Activated naive CD8-positive, alpha-beta T cell treated with anti-CD3 and anti-CD28 coated beads, Interleukin-2, amount 50 U/mL, for 24 hours (primary cell): ENCODE measurements around the gene TMX1.

Experiments used
- ATAC-seq: fragments of 150-1000 bp; cut with Tn5 transposase; one replicate; pipeline ENCODE4 v1.10.0; 2021
- DNase-seq: peaks from one replicate; pipeline ENCODE4 v3.0.0; 2021
- H3K27ac Mint-ChIP-seq: one replicate; pipeline ENCODE4 v1.8.0; 2021; ENCODE audit warnings: mild to moderate bottlenecking, mixed read lengths
- H3K27me3 Mint-ChIP-seq: one replicate; pipeline ENCODE4 v1.8.0; 2021; ENCODE audit warnings: mixed read lengths
- H3K36me3 Mint-ChIP-seq: one replicate; pipeline ENCODE4 v1.8.0; 2021; ENCODE audit warnings: low read depth, mixed read lengths
- H3K4me1 Mint-ChIP-seq: one replicate; pipeline ENCODE4 v1.8.0; 2021; ENCODE audit warnings: mixed read lengths
- H3K4me3 Mint-ChIP-seq: one replicate; pipeline ENCODE4 v1.8.0; 2021; ENCODE audit warnings: mild to moderate bottlenecking, moderate library complexity, mixed read lengths
- H3K9me3 Mint-ChIP-seq: one replicate; pipeline ENCODE4 v1.8.0; 2021; ENCODE audit warnings: mixed read lengths

TMX1 gene

DNA sequence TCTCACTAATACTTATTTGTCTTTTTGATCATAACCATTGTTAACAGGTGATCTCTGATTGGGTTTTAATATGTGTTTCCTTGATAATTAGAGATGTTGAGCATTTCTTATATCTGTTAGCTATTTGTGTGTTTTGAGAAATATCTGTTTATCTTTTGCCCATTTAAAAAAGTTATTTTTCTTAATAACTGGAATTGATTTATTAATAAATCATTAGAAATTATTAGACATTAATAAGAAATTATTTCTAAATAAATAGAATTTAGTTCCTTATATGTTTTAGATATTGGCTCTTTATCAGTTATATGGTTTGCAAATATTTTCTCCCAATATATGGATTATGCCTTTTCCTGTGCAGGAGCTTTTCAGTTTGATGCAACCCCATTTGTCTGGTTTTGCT, 18.7 kb downstream of the TMX1 start:
- ATAC-seq, result no peak
- Mint-ChIP-seq H3K4me1 (peaks cover 24% of the 10 kb centered on the region), H3K36me3 (peaks cover 54% of the 10 kb centered on the region), H3K27ac (no peak overlapping the region), H3K4me3 (no peak overlapping the region), H3K27me3 (no peaks in the 10 kb centered on the region), H3K9me3 (peaks cover 12% of the 10 kb centered on the region)
- DNase-seq, result no peak

DNA sequence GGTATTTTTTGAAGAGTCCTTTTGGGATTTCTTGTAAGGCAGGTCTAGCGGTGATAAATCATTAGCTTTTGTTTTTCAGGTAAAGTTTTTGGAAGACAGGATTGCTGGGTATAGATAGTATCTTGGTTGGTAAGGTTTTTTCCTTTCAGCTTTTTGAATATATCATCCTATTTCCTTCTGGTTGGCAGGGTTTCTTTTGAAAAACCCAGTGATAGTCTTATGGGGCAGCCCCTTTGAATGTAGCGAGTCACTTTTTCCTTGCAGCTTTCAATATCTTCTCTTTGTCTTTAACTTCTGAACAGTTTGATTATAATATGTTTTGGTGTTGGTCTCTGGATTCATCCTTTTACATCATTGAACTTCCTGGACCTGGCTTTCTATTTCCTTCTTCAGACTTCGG, 20.2 kb downstream of the TMX1 start:
- H3K4me1 Mint-ChIP-seq, result peaks cover 24% of the 10 kb centered on the region
- peaks cover 12% of the 10 kb centered on the region for H3K9me3 Mint-ChIP-seq
- H3K27me3 Mint-ChIP-seq, result no peaks in the 10 kb centered on the region
- H3K4me3 Mint-ChIP-seq, result no peak overlapping the region
- peaks cover 48% of the 10 kb centered on the region for H3K36me3 Mint-ChIP-seq
- DNase-seq, result no peak
- peak; percentile 83 for ATAC-seq
- peak overlapping the region; percentile 69 for H3K27ac Mint-ChIP-seq

DNA sequence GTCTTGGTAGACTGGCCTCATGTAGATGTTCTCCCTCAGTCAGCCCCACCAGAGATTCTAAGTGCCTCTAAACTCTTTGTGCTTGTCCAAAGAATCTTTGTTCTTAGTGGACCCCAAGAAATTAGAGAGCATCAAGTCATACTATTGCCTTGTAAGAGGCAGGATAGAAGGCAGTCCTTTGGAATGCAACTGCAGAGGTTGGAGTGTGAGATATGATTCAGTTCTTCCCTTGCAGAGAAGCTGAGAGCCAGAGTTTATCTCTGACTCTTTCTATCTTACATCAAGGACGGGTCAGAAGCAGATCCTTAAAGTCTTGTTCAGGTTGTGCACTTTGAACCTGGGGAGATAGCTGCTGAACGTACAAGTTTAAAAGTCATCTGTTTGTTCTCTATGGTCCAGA, 21.1 kb downstream of the TMX1 start:
- Mint-ChIP-seq H3K27ac (peak overlapping the region; percentile 69), H3K36me3 (peaks cover 44% of the 10 kb centered on the region), H3K4me3 (no peak overlapping the region), H3K27me3 (no peaks in the 10 kb centered on the region), H3K4me1 (peaks cover 24% of the 10 kb centered on the region), H3K9me3 (peaks cover 12% of the 10 kb centered on the region)
- no peak for DNase-seq
- ATAC-seq, result peak; percentile 31

DNA sequence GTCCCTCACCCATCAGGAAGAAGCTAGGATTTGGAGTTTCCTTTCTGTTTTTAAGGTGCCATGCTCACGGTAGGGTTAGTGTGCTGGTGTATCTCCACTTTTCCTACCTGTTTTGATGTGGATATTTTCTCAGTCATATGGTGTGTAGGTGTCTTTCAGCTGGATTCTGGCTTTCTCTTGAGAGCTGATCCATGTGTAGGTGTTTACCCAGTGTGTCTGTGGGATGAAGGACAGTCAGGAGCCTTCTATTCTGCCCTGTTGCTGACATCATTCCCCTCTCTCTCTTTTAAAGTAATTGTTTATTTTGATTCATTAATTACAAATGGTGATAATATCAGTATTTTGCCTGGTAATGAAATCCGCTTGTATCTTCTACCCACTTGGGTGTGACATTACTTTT, 22.8 kb downstream of the TMX1 start:
- no peak overlapping the region for H3K27ac Mint-ChIP-seq
- H3K9me3 Mint-ChIP-seq, result peaks cover 12% of the 10 kb centered on the region
- H3K4me1 Mint-ChIP-seq, result peaks cover 24% of the 10 kb centered on the region
- peaks cover 34% of the 10 kb centered on the region for H3K36me3 Mint-ChIP-seq
- ATAC-seq (no peak), DNase-seq (no peak)
- no peak overlapping the region for H3K4me3 Mint-ChIP-seq
- no peaks in the 10 kb centered on the region for H3K27me3 Mint-ChIP-seq

DNA sequence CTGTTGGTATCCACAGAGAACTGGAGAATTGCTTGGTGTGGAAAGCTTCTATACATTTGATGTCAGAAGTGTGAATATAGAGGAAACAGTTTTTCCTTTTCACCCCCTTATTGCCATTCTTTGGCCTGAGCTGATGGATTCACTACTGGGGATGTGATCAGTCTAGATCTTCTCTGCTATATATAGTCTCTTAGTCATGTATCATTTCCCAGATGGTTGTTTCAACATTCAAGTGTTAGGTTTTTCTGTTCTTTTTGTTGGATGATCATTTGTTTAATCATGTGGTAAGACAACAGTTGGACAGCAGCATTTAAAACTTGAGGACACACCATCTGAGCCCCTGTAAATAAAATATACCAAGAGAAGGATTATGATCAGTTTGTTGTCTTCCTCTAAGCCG, 29.6 kb downstream of the TMX1 start:
- Mint-ChIP-seq H3K4me1 (no peaks in the 10 kb centered on the region), H3K27me3 (no peaks in the 10 kb centered on the region), H3K36me3 (peaks cover 6% of the 10 kb centered on the region), H3K27ac (no peak overlapping the region), H3K9me3 (no peaks in the 10 kb centered on the region), H3K4me3 (no peak overlapping the region)
- DNase-seq (no peak), ATAC-seq (no peak)

DNA sequence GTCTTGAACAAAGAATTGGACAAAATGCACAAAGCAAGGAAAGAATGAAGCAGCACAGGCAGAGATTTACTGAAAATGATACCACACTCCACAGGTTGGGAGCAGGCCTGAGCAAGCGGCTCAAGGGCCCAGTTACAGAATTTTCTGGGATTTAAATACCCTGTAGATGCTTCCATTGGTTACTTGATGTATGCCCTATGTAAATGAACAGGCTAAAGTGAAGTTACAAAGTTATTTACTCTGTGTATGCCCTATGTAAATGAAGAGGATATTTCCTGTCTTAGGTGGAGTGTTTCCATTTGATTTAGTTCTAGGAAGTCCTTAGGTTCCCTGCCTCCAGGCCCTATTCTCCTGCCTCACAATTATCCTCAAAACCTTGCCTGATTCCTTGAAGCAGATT, 36.6 kb downstream of the TMX1 start:
- Mint-ChIP-seq H3K27ac (no peak overlapping the region), H3K9me3 (no peaks in the 10 kb centered on the region), H3K4me1 (no peaks in the 10 kb centered on the region), H3K27me3 (no peaks in the 10 kb centered on the region), H3K36me3 (no peaks in the 10 kb centered on the region), H3K4me3 (no peak overlapping the region)
- ATAC-seq, result no peak
- no peak for DNase-seq

DNA sequence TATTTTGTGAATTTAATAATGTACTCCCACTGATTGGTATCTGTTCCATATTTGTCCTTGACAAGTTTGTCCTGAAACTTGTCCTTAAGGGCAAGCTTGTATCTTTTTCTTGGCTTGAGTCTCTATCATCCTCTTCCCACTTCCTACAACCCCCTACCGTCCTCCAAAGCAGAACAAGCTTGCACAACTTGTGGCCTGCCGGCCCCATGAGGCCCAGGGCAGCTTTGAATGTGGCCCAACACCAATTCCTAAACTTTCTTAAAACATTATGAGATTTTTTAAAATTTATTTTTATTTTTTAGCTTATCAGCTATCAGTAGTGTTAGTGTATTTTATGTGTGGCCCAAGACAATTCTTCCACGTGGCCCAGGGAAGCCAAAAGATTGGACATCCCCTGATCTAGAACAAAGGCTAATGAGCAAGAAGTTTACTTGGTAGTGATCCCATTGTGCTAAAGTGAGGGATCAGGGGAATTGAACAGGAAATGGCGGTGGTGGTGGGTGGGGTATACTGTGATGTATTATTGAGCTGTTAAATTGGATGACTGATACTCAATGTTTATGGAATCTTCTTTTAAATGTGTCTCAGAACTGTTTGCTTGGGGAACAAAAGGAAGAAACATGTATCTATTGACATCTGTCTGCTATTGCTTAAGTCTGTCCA, 37.8 kb downstream of the TMX1 start:
- H3K36me3 Mint-ChIP-seq, result no peaks in the 10 kb centered on the region
- H3K4me3 Mint-ChIP-seq, result no peak overlapping the region
- H3K27me3 Mint-ChIP-seq, result no peaks in the 10 kb centered on the region
- DNase-seq (no peak), ATAC-seq (no peak)
- H3K27ac Mint-ChIP-seq, result no peak overlapping the region
- H3K4me1 Mint-ChIP-seq, result no peaks in the 10 kb centered on the region
- no peaks in the 10 kb centered on the region for H3K9me3 Mint-ChIP-seq

DNA sequence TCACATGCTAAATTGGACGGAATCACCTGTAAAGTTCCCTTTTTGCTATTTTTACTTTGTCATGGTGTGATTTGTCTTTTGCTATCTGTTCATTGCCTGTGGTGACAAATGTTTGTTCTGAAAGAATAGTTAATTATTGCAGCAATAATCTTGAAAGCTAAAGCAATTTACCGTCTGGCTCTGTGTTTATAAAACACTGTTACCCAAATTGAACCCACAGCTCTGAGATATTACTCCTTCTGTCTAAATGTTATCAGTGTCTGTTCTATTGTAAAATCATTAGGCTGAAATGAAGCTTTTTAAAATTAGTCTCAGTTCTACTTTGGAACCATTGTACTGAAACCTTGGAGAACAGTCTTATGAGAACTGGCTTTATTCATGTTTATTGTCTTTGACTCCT, 42.5 kb downstream of the TMX1 start:
- no peaks in the 10 kb centered on the region for H3K9me3 Mint-ChIP-seq
- H3K36me3 Mint-ChIP-seq, result no peaks in the 10 kb centered on the region
- DNase-seq (no peak), ATAC-seq (no peak)
- H3K4me1 Mint-ChIP-seq, result no peaks in the 10 kb centered on the region
- no peak overlapping the region for H3K27ac Mint-ChIP-seq
- H3K4me3 Mint-ChIP-seq, result no peak overlapping the region
- no peaks in the 10 kb centered on the region for H3K27me3 Mint-ChIP-seq

DNA sequence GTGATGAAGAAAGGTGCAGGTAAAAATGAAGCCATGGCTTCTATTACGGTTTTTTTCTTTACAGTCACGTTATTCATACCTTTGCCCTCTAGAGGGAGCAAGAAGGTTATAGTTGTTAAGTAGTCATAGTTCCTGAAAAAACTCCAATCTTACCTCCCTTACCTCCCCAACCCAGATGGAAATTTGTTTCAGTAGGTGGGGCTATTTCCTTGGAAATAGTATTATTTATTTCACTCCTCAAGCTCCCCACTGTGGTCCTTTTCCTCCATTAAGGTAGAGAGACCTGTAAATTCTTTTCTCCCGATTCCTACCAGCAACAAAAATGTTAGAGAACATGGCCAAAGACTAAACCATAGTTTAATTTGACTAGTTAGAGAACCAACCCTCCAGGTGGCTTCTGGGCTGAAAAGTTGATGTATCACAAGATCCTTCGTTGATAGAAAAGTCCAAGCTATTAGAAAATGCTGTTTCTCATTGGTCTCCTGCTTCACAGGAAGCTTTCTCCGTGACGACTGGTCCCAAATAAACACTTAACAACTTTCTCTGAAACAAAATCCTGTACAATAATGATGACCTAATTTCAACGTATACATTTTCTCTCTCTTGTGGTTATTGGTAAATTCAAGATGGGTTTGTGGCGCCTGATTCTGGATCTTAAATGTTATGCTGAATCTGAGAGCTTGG, 43.5 kb downstream of the TMX1 start:
- Mint-ChIP-seq H3K27ac (no peak overlapping the region), H3K4me3 (no peak overlapping the region), H3K27me3 (no peaks in the 10 kb centered on the region), H3K36me3 (no peaks in the 10 kb centered on the region), H3K9me3 (no peaks in the 10 kb centered on the region), H3K4me1 (no peaks in the 10 kb centered on the region)
- no peak for ATAC-seq
- DNase-seq, result no peak

DNA sequence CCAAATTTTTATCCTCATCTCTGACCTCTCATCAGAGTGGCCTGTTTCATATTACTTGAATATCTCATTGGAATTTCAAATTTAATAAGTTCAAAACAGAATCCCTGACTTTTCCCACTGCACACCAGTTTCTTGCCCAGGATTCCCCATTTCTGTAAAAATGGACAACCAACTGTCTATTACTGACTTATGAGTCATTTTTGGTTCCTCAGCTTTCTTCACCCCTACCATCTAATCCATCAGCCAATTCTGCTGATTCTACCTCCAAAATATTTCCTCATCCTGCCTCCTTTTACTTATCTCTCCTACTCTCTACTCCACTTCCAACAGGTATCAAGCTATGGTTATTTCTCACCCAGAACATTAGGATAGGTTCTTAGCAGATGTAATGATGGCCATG, 44.2 kb downstream of the TMX1 start:
- H3K27me3 Mint-ChIP-seq, result no peaks in the 10 kb centered on the region
- H3K36me3 Mint-ChIP-seq, result peaks cover 2% of the 10 kb centered on the region
- H3K9me3 Mint-ChIP-seq, result no peaks in the 10 kb centered on the region
- DNase-seq (no peak), ATAC-seq (no peak)
- H3K4me1 Mint-ChIP-seq, result no peaks in the 10 kb centered on the region
- H3K4me3 Mint-ChIP-seq, result no peak overlapping the region
- no peak overlapping the region for H3K27ac Mint-ChIP-seq

DNA sequence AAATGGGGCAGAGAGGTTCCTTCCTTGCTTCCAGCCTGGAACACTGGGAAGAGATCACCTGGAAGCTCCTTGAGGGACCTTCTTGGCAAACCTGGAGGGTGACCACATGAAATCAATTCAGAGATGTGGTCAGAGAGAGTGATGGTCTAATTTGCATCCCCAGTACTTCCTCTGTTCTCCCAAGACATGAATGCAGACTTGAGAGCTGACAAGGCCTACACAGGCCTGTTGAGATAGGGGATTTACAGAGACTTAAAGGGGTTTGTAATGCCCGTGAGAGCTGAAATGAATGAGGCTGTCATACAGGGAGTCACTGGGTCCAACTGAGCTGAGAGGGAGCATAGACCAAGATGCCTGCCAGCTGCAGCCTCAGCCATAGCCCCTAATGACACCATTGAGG, 45.1 kb downstream of the TMX1 start:
- Mint-ChIP-seq H3K4me3 (no peak overlapping the region), H3K27me3 (no peaks in the 10 kb centered on the region), H3K36me3 (peaks cover 2% of the 10 kb centered on the region), H3K27ac (no peak overlapping the region), H3K4me1 (no peaks in the 10 kb centered on the region), H3K9me3 (no peaks in the 10 kb centered on the region)
- no peak for ATAC-seq
- no peak for DNase-seq

DNA sequence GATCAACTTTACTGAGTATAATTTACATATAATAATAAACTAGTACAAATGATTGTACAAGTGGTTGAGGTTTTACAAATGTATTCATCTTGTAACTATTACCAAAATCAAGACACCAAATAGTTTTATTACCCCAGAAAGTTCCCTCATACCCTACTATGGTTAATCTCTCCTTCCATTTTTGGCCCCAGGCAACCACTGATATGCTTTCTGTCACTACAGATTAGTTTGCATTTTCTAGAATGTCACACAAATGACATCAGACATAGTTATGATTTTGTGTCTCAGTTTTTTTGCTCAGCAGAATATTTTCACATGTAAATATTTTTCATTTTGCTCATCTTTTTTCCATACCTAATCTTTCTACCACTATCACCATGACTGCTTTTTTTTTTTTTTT, 49.1 kb downstream of the TMX1 start:
- Mint-ChIP-seq H3K4me3 (no peak overlapping the region), H3K4me1 (no peaks in the 10 kb centered on the region), H3K27ac (no peak overlapping the region), H3K27me3 (no peaks in the 10 kb centered on the region), H3K36me3 (peaks cover 2% of the 10 kb centered on the region), H3K9me3 (no peaks in the 10 kb centered on the region)
- ATAC-seq (no peak), DNase-seq (no peak)

DNA sequence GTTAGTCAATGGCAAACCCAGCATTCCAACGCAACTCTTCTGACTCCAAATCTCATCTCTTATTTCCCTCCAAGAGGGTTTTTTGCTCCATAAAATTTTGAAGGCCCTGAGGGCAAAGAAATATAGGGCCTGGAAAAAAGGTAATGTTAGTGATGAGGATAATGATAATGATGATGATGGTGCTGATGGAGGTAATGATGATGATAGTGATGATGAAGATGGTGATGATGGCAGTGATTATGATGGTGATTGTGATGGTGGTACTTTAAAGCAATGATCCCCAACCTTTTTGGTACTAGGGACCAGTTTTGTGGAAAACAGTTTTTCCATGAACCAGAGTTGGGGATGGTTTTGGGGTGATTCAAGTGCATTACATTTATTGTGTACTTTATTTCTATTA, 50.1 kb downstream of the TMX1 start:
- DNase-seq (no peak), ATAC-seq (no peak)
- Mint-ChIP-seq H3K4me1 (no peaks in the 10 kb centered on the region), H3K27ac (no peak overlapping the region), H3K4me3 (no peak overlapping the region), H3K36me3 (peaks cover 2% of the 10 kb centered on the region), H3K9me3 (no peaks in the 10 kb centered on the region), H3K27me3 (no peaks in the 10 kb centered on the region)

DNA sequence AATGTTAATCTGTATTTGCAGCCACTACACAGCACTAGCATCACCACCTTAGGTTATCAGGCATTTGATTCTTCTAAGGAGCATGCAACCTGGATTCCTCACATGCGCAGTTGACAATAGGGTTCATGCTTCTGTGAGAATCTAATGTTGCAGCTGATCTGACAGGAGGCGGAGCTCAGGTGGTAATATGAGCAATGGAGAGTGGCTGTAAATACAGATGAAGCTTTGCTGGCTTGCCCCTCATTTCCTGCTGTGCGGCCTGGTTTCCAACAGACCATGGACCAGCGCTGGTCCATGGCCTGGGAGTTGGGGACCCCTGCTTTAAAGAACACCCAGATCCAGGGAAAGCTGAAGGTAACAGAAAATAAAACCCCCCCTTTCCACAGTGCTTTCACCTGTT, 51.0 kb downstream of the TMX1 start:
- ATAC-seq (no peak), DNase-seq (no peak)
- no peaks in the 10 kb centered on the region for H3K9me3 Mint-ChIP-seq
- H3K27ac Mint-ChIP-seq, result no peak overlapping the region
- H3K4me3 Mint-ChIP-seq, result no peak overlapping the region
- no peaks in the 10 kb centered on the region for H3K27me3 Mint-ChIP-seq
- no peaks in the 10 kb centered on the region for H3K4me1 Mint-ChIP-seq
- H3K36me3 Mint-ChIP-seq, result peaks cover 2% of the 10 kb centered on the region

DNA sequence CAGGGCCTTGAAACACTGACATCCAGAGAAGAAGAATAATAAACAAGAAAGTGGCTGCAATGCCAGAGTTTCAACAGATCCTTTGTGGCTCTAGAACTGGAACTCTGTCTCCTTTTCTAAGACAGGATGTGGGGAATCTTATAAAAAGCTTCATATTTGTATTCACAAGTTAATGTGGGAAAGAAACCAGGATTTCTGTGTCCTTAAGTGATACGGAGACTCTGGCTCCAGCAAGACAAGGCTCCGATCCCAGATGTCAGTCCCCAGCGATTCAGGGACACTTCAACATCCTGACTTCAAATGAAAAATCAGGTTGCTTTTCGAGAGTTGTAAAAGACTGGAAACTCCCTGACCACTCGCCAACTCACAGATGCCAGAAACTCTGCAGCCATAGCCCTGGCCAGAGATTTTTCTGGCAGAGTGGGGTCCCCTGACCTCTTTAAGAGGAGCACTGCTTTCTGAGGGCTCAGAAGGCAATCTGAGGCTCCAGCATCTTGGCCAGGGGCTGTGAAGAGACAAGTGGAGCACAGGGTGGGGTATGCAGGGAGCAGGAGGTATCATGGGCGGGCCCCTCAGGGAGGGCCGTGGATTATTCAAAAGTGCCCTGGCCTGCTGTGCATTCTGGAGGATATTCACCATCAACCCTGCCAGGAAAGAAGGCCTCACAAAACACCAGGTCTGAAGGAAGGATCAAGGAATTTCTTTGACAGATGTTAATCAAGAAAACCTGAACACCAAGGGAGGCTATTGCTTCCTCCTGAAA, 53.3 kb downstream of the TMX1 start:
- no peak overlapping the region for H3K4me3 Mint-ChIP-seq
- H3K9me3 Mint-ChIP-seq, result no peaks in the 10 kb centered on the region
- H3K27ac Mint-ChIP-seq, result no peak overlapping the region
- H3K4me1 Mint-ChIP-seq, result peaks cover under 1% of the 10 kb centered on the region
- H3K36me3 Mint-ChIP-seq, result peaks cover 2% of the 10 kb centered on the region
- H3K27me3 Mint-ChIP-seq, result no peaks in the 10 kb centered on the region
- DNase-seq (no peak), ATAC-seq (no peak)
